ENCODE data around the gene TMEM234. TPM values are rescaled to one million over a fixed set of nuclear protein-coding genes. Genes with fewer than 3 reads are reported as not detected.

The TMEM234 gene
- total and polyA plus RNA-seq, 2 of the 8 experiments (the other 6 are each of a cell fraction or from before 2014, with no cell fraction given) = 8.7 to 8.9 TPM

GRCh38 chr1:32186491-32186890, 35.7 kb downstream of the TMEM234 start (continued):
- TF ChIP-seq E2F6 (IDR thresholded peaks at IDR 0.05) (no peak), RAD21 (IDR thresholded peaks at IDR 0.05 in 1 of 2, conservative IDR thresholded peaks at IDR 0.05 in 1 of 2; ENCODE audit: low read depth in 2 of 2, low read length in 2 of 2) (no peak), SIX5 (IDR thresholded peaks at IDR 0.05; ENCODE audit: low read depth, low read length) (no peak)

Data from H1 (cell line).